Large intestine (tissue), 3 donors: ENCODE measurements around the gene FBXW5. TPM values are rescaled to one million over a fixed set of nuclear protein-coding genes. Genes with fewer than 3 reads are reported as not detected.

Experiments used
- DNase-seq, 2 donors: peaks; one replicate each; pipeline versions ENCODE4 v3.0.0 to v3.0.0-alpha.2; 2013
- H3K27ac ChIP-seq: one replicate; pipeline ENCODE4 v1.5.1; 2013; ENCODE audit warnings: low read length
- H3K27me3 ChIP-seq: 2 replicates; pipeline ENCODE4 v1.6.1; 2013; ENCODE audit warnings: low read length; ENCODE audit not compliant: control insufficient read depth, insufficient read depth
- H3K36me3 ChIP-seq: 2 replicates; pipeline ENCODE4 v1.6.1; 2013; ENCODE audit warnings: low read length; ENCODE audit not compliant: control insufficient read depth, insufficient read depth
- H3K4me1 ChIP-seq: one replicate; pipeline ENCODE4 v1.6.1; 2013; ENCODE audit warnings: low read length; ENCODE audit not compliant: control insufficient read depth, insufficient read depth
- H3K4me3 ChIP-seq: one replicate; pipeline ENCODE4 v1.5.1; 2013; ENCODE audit warnings: low read length
- H3K9me3 ChIP-seq: one replicate; pipeline ENCODE4 v1.6.1; 2013; ENCODE audit warnings: mild to moderate bottlenecking, low read depth, low read length, moderate library complexity; ENCODE audit not compliant: control insufficient read depth
- WGBS: methylation state at CpG from one replicate; pipeline ENCODE4 v1.1.5; 2013; ENCODE audit warnings: low lambda C conversion rate; ENCODE audit not compliant: insufficient coverage; 5-methylcytosine and 5-hydroxymethylcytosine counted together
- polyA plus RNA-seq: library from polyadenylated mRNA; unstranded; fragments of 120-200 nt; gene quantifications from one replicate; pipeline ENCODE4 v1.2.1, GENCODE V29; 2013

The FBXW5 gene
- polyA plus RNA-seq, 1 donor: 86.8 TPM

DNA sequence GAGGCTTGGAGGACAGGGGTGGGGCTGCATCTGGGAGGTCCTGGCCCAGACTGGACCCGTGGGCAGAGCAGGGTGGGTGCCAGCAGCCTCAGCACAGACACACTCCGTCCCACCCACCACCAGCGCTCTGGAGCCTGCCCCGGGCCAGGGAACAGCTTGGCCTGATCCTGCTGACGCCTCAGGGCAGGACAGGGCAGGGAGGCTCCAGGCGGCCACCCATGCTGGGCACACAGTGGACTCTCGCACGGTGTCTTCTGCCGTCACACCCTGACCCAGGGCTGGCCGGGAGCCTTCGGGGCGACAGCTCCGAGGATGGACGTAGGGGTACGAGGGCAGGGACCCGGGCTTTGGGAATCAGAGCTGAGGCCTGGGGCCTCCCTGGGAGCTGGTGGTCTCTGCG, 24.6 kb upstream of the FBXW5 start:
- Histone ChIP-seq H3K27ac (no peak overlapping the region), H3K4me1 (peaks cover 10% of the 10 kb centered on the region), H3K4me3 (no peak overlapping the region), H3K9me3 (no peaks in the 10 kb centered on the region), H3K27me3 (peaks cover 12% of the 10 kb centered on the region), H3K36me3 (no peaks in the 10 kb centered on the region)
- no CpG with 5 or more reads among the region's 17 CpGs for WGBS
- no peak for DNase-seq

- H3K9me3 ChIP-seq: no peaks in the 10 kb centered on the region
- no peak for DNase-seq
- H3K4me1 ChIP-seq: peaks cover 12% of the 10 kb centered on the region
- peaks cover 12% of the 10 kb centered on the region for H3K27me3 ChIP-seq
- no peak overlapping the region for H3K4me3 ChIP-seq
- no peaks in the 10 kb centered on the region for H3K36me3 ChIP-seq
- no peak overlapping the region for H3K27ac ChIP-seq
- WGBS: no CpG with 5 or more reads among the region's 17 CpGs
Observed at GRCh38 chr9:136968333-136969127, 24.0 kb upstream of the FBXW5 start.

DNA sequence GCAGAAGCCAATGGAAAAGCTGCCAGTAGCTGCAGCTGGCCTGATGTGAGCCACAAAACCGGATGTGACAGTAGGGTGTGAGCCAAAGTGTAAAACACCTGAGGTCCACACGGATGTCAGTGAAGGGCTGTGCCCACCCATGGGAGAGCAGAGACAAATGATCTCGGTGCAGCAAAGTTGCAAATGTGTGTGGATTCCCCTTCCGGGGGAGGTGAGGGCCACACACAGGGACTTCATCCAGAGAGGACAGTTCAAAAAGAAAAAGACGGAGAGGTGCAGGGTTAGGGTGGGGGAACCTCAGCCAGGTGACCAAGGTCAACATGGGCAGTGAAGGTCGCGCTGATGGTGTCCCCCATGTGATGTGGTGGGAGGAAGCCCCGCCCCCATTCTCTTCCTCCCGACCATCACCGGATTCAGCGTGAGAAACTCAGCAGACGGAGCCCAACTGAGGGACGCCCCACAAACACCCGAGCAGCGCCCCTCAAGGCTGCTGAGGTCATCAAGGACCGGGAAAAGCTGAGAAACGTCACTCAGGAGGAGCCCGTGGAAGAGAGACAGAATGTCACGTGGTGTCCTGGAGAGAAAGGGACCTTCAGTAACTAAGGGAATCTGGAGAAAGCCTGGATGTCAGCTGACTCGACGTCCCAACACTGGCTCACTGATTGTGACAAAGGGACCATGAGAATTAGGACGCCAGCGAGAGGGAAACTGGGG, 21.4 kb upstream of the FBXW5 start:
- H3K27ac ChIP-seq: no peak overlapping the region
- H3K27me3 ChIP-seq: peaks cover 17% of the 10 kb centered on the region
- H3K4me1 ChIP-seq: peaks cover 12% of the 10 kb centered on the region
- no CpG with 5 or more reads among the region's 23 CpGs for WGBS
- no peak overlapping the region for H3K4me3 ChIP-seq
- no peaks in the 10 kb centered on the region for H3K36me3 ChIP-seq
- DNase-seq: peak in 1 of 2 donors; percentile 37
- no peaks in the 10 kb centered on the region for H3K9me3 ChIP-seq

DNA sequence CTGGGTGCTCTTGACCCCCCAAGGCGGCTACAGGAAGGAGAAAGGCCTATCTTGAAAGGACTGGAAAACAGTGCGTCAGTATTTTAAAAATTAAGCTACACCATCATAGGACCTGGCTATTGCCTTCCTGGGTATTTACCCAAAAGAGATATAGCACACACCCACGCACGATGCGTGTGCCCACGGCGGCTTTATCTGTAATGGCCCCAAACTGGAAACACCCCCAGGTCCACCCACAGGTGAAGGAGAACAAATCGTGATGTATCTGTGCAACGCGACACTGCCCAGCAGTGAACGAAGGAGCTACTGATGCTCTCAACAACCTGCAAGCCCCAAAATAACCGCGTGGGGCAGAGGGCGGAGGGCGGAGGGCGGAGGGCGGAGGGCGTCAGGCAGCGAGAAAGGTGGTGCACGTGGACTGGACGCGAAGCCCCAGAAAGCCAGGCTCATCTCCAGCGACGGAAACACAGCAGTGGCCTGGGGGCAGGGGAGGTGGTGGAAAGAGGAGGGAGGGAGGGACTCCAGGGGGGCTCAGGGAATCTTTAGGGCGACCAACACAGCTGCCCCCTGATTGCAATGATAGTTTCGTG, 20.4 kb upstream of the FBXW5 start:
- Histone ChIP-seq H3K9me3 (no peaks in the 10 kb centered on the region), H3K27ac (no peak overlapping the region), H3K27me3 (peaks cover 17% of the 10 kb centered on the region), H3K4me1 (peaks cover 12% of the 10 kb centered on the region), H3K4me3 (no peak overlapping the region), H3K36me3 (no peaks in the 10 kb centered on the region)
- WGBS: no CpG with 5 or more reads among the region's 26 CpGs
- no peak for DNase-seq

- WGBS: no CpG with 5 or more reads among the region's 22 CpGs
- H3K27ac ChIP-seq: no peak overlapping the region
- H3K9me3 ChIP-seq: no peaks in the 10 kb centered on the region
- peaks cover 12% of the 10 kb centered on the region for H3K4me1 ChIP-seq
- H3K4me3 ChIP-seq: no peak overlapping the region
- DNase-seq: peak in 1 of 2 donors; percentile 54
- peaks cover 17% of the 10 kb centered on the region for H3K27me3 ChIP-seq
- H3K36me3 ChIP-seq: no peaks in the 10 kb centered on the region
Observed at GRCh38 chr9:136964171-136964689, 19.7 kb upstream of the FBXW5 start.

GRCh38 chr9:136963751-136964150, 19.2 kb upstream of the FBXW5 start:
- Histone ChIP-seq H3K27me3 (peaks cover 17% of the 10 kb centered on the region), H3K4me1 (peaks cover 12% of the 10 kb centered on the region), H3K9me3 (no peaks in the 10 kb centered on the region), H3K27ac (no peak overlapping the region), H3K4me3 (no peak overlapping the region), H3K36me3 (no peaks in the 10 kb centered on the region)
- no CpG with 5 or more reads among the region's 12 CpGs for WGBS
- DNase-seq: no peak

- Histone ChIP-seq H3K4me1 (peaks cover 12% of the 10 kb centered on the region), H3K27ac (no peak overlapping the region), H3K36me3 (no peaks in the 10 kb centered on the region), H3K4me3 (no peak overlapping the region), H3K9me3 (no peaks in the 10 kb centered on the region), H3K27me3 (peaks cover 17% of the 10 kb centered on the region)
- DNase-seq: no peak
- no CpG with 5 or more reads among the region's 15 CpGs for WGBS
Observed at GRCh38 chr9:136963341-136963740, 18.8 kb upstream of the FBXW5 start.

DNA sequence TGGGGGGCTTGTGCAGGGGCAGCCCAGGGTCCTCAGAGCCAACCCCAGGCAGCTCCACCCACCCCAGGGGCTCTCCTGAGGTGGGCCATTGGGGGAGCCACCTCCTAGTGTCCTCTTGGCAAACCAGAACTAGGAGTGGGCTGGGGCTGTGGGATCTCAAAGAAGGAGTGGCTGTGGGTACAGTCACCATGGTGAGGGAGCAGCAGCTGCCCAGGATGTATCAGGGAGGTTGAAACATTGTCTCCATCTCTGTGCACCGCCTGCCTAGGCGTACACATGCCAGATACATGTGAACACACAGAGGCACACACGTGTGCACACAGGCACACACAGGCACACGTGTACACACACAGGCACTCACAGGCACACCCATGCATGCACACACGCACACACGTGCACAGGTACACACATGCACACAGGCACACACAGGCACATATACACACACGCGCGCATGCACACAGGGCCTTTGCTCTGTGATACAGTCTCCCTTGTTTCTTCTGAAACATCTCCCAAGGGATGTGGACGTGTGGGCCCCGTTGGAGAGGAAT, 18.2 kb upstream of the FBXW5 start:
- Histone ChIP-seq H3K27me3 (peaks cover 17% of the 10 kb centered on the region), H3K36me3 (no peaks in the 10 kb centered on the region), H3K9me3 (no peaks in the 10 kb centered on the region), H3K4me1 (peaks cover 12% of the 10 kb centered on the region), H3K27ac (no peak overlapping the region), H3K4me3 (no peak overlapping the region)
- DNase-seq: no peak
- no CpG with 5 or more reads among the region's 11 CpGs for WGBS

GRCh38 chr9:136962163-136962562, 17.6 kb upstream of the FBXW5 start:
- Histone ChIP-seq H3K4me1 (peaks cover 12% of the 10 kb centered on the region), H3K4me3 (no peak overlapping the region), H3K27ac (no peak overlapping the region), H3K27me3 (peaks cover 17% of the 10 kb centered on the region), H3K9me3 (no peaks in the 10 kb centered on the region), H3K36me3 (no peaks in the 10 kb centered on the region)
- no peak for DNase-seq
- no CpG with 5 or more reads among the region's 9 CpGs for WGBS
